Loucy (cell line): ENCODE data around the gene OR51B2.
"Not testable (repeated sequence)": the region's sequence is repeated elsewhere in the genome, so short reads cannot be mapped to it uniquely, and the experiment has no call there.

ENCODE experiments used
- H2AFZ ChIP-seq: fragments of 200-600 bp; sonication (generic); 2 replicates; pipeline ENCODE4 v1.6.0; 2016; ENCODE audit warnings: antibody characterized with exemption, mild to moderate bottlenecking, low read length, moderate library complexity
- H3F3A ChIP-seq: fragments of 200-600 bp; 2 replicates; pipeline ENCODE4 v1.6.0; 2016; ENCODE audit warnings: antibody characterized with exemption, low read depth, mild to moderate bottlenecking
- H3K27me3 ChIP-seq: fragments of 200-600 bp; sonication (generic); 2 replicates; pipeline ENCODE4 v1.6.1; 2014; ENCODE audit warnings: low read length, mild to moderate bottlenecking; ENCODE audit not compliant: insufficient read depth, poor library complexity, severe bottlenecking
- H3K36me3 ChIP-seq: fragments of 200-600 bp; sonication (generic); 2 replicates; pipeline ENCODE4 v1.6.1; 2016; ENCODE audit warnings: low read length; ENCODE audit not compliant: insufficient read depth
- H3K4me1 ChIP-seq: fragments of 200-600 bp; sonication (generic); 2 replicates; pipeline ENCODE4 v1.5.1; 2014; ENCODE audit warnings: low read length, mild to moderate bottlenecking; ENCODE audit not compliant: insufficient read depth, poor library complexity, severe bottlenecking
- H3K4me2 ChIP-seq: fragments of 200-600 bp; sonication (generic); 2 replicates; pipeline ENCODE4 v1.6.0; 2014; ENCODE audit warnings: antibody characterized with exemption, low read length, low read depth, mild to moderate bottlenecking; ENCODE audit not compliant: poor library complexity, severe bottlenecking
- H3K4me3 ChIP-seq: fragments of 200-600 bp; sonication (generic); 2 replicates; pipeline ENCODE4 v1.5.1; 2014; ENCODE audit warnings: low read length, mild to moderate bottlenecking, mixed read lengths; ENCODE audit not compliant: poor library complexity, severe bottlenecking
- H3K79me2 ChIP-seq: fragments of 200-600 bp; sonication (generic); 2 replicates; pipeline ENCODE4 v1.6.1; 2014; ENCODE audit warnings: low read length; ENCODE audit not compliant: insufficient read depth
- H3K9ac ChIP-seq: fragments of 200-600 bp; sonication (generic); 2 replicates; pipeline ENCODE4 v1.6.0; 2014; ENCODE audit warnings: mild to moderate bottlenecking, low read depth, low read length, moderate library complexity; ENCODE audit not compliant: poor library complexity, severe bottlenecking
- H3K9me2 ChIP-seq: fragments of 200-600 bp; sonication (generic); replicated peaks from 2 replicates; pipeline ENCODE4 v1.6.1; 2016; ENCODE audit warnings: low read depth, low read length, mixed read lengths
- H3K9me3 ChIP-seq: fragments of 200-600 bp; sonication (generic); 2 replicates; pipeline ENCODE4 v1.6.1; 2014; ENCODE audit warnings: mild to moderate bottlenecking, antibody characterized with exemption, low read length, low read depth; ENCODE audit not compliant: insufficient read depth
- H4K20me1 ChIP-seq: fragments of 200-600 bp; sonication (generic); 2 replicates; pipeline ENCODE4 v1.6.0; 2014; ENCODE audit warnings: antibody characterized with exemption, low read length, mild to moderate bottlenecking; ENCODE audit not compliant: insufficient read depth, poor library complexity, severe bottlenecking
- EZH2phosphoT487 ChIP-seq: fragments of 200-600 bp; IDR thresholded peaks from 2 replicates; pipeline ENCODE4 v1.6.1; 2018; ENCODE audit warnings: antibody characterized with exemption, mild to moderate bottlenecking, moderate library complexity, borderline replicate concordance
- TF ChIP-seq, protein P1 (sequence below): fragments of 200-600 bp; sonication (generic); conservative IDR thresholded peaks from 2 replicates; pipeline ENCODE4 v1.5.1; 2014; ENCODE audit warnings: mild to moderate bottlenecking, antibody characterized with exemption, low read length

The OR51B2 gene

DNA sequence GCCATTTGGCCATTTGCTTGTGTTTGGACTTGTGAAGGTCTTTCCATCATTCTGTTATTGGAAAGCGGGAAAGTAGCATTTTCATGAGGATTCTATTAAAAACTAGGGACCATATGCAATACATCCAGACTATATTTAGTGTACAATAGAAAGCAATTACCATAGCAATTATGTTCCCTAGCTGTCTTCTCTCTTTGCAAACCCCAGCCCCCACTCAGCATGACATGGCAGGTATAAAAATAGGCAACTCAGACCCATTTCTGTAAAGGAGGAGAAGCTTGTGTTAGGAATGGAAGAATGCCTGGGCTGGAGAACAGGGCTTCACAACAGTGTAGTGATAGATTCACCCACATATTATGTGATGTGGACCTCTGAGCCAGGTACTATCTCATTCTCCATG lies 39.6 kb upstream of the OR51B2 start:
- no peaks in the 10 kb centered on the region for H3F3A ChIP-seq
- no peaks in the 10 kb centered on the region for H3K27me3 ChIP-seq
- no peak overlapping the region for H3K4me3 ChIP-seq
- no peaks in the 10 kb centered on the region for H3K9me3 ChIP-seq
- no peaks in the 10 kb centered on the region for H3K4me1 ChIP-seq
- H2AFZ ChIP-seq: no peak overlapping the region
- TF ChIP-seq EZH2phosphoT487: no peak
- TF ChIP-seq, protein P1, sequence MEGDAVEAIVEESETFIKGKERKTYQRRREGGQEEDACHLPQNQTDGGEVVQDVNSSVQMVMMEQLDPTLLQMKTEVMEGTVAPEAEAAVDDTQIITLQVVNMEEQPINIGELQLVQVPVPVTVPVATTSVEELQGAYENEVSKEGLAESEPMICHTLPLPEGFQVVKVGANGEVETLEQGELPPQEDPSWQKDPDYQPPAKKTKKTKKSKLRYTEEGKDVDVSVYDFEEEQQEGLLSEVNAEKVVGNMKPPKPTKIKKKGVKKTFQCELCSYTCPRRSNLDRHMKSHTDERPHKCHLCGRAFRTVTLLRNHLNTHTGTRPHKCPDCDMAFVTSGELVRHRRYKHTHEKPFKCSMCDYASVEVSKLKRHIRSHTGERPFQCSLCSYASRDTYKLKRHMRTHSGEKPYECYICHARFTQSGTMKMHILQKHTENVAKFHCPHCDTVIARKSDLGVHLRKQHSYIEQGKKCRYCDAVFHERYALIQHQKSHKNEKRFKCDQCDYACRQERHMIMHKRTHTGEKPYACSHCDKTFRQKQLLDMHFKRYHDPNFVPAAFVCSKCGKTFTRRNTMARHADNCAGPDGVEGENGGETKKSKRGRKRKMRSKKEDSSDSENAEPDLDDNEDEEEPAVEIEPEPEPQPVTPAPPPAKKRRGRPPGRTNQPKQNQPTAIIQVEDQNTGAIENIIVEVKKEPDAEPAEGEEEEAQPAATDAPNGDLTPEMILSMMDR: no peak
- no peaks in the 10 kb centered on the region for H3K36me3 ChIP-seq
- no peaks in the 10 kb centered on the region for H3K79me2 ChIP-seq
- H3K9ac ChIP-seq: no peak overlapping the region
- H4K20me1 ChIP-seq: no peaks in the 10 kb centered on the region
- H3K4me2 ChIP-seq: no peak overlapping the region
- H3K9me2 ChIP-seq: no peaks in the 10 kb centered on the region

DNA sequence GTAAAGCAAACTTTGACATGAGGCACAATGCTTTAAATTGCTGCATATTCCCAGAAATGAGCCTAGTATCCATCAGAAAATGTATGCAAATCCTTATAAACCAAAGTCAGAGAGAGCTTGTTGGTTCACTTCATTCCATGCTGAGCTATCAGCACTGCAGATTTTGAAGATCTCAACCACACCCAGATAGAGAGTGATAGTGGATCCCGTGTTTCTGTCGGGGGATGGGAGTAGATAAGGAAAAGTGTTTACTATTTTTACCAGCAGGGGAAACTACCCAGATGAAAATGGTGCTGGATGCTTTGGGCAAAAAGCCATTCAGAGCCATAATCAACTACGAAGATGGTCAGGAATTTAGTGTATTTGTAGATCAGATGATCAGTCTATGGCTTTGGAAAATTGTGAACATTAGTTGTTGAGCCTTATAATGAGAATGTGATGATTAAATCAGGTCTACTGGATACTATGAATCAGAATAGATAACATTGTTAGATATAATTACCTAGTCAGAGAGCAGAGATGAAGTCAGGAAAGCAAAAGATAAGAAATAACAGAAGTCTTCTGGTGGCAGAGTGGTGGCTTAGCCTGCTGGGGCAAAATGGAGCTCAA lies 38.0 kb upstream of the OR51B2 start:
- TF ChIP-seq, protein P1: no peak
- no peak for TF ChIP-seq EZH2phosphoT487
- no peaks in the 10 kb centered on the region for H3K4me1 ChIP-seq

DNA sequence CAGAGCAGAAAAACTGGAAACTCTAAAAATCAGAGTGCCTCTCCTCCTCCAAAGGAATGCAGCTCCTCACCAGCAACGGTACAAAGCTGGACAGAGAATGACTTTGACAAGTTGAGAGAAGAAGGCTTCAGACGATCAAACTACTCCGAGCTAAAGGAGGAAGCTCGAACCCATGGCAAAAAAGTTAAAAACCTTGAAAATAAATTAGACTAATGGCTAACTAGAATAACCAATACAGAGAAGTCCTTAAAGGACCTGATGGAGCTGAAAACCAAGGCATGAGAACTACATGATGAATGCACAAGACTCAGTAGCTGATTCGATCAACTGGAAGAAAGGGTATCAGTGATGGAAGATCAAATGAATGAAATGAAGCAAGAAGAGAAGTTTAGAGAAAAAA lies 31.9 kb upstream of the OR51B2 start:
- H3K4me2 ChIP-seq, H3K79me2 ChIP-seq, H3F3A ChIP-seq, H3K36me3 ChIP-seq, H3K9me3 ChIP-seq, H4K20me1 ChIP-seq, H3K9me2 ChIP-seq, H3K27me3 ChIP-seq, H3K4me3 ChIP-seq, H3K9ac ChIP-seq, H2AFZ ChIP-seq, H3K4me1 ChIP-seq: not testable (repeated sequence)

More for the DNA sequence above, 38.0 kb upstream of the OR51B2 start:
- Histone ChIP-seq H3K9me3 (no peaks in the 10 kb centered on the region), H4K20me1 (no peaks in the 10 kb centered on the region), H3K79me2 (no peaks in the 10 kb centered on the region), H3K9ac (no peak overlapping the region), H3K36me3 (no peaks in the 10 kb centered on the region), H3K4me3 (no peak overlapping the region), H3K9me2 (no peaks in the 10 kb centered on the region), H3F3A (no peaks in the 10 kb centered on the region), H3K27me3 (no peaks in the 10 kb centered on the region), H3K4me2 (no peak overlapping the region), H2AFZ (no peak overlapping the region)

DNA sequence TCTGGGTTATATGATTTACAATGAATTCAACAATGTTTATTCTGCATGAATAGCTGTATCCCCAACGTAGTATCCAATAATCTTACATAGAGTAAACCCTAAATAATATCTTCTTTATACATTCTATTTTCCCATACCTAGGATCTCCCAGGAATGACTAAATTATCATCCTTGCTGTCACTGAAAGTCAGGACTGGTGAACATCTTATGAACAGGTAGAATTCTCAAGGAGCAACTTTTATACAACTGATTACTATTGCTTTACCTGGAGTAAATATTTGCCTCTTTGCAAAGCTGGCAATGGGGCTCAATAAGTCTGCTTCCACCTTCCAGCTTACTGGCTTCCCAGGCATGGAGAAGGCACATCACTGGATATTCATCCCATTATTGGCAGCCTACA lies 27.1 kb upstream of the OR51B2 start, which contains the start of gene OR51B6:
Gene OR51B6, plus strand, starts transcription at position 301 of the 400 bp plus-strand sequence. Its CDS starts 0 bp downstream, at position 301.
- Histone ChIP-seq H3K27me3 (no peaks in the 10 kb centered on the region), H3K4me3 (no peak within 1 kb of the TSS), H3K4me2 (no peak within 1 kb of the TSS), H3K36me3 (no peaks in the 10 kb centered on the region), H3K79me2 (no peaks in the 10 kb centered on the region), H2AFZ (no peak within 1 kb of the TSS), H3K9me2 (no peaks in the 10 kb centered on the region), H3K9ac (no peak within 1 kb of the TSS), H3K9me3 (no peaks in the 10 kb centered on the region), H4K20me1 (no peaks in the 10 kb centered on the region), H3K4me1 (no peaks in the 10 kb centered on the region), H3F3A (no peaks in the 10 kb centered on the region)
- TF ChIP-seq, protein P1: no peak
